GM20000 (cell line): ENCODE results near the gene PADI6.
"Not testable (repeated sequence)": the region's sequence is repeated elsewhere in the genome, so short reads cannot be mapped to it uniquely, and the experiment has no call there.

ENCODE experiments used
- DNase-seq: peaks from one replicate; pipeline ENCODE4 v3.0.0; 2012; ENCODE audit warnings: low spot score
- CTCF ChIP-seq: IDR thresholded peaks from 2 replicates; pipeline ENCODE4 v1.5.1; 2012; ENCODE audit warnings: mild to moderate bottlenecking, control low read depth; ENCODE audit errors: extremely low read depth, missing control alignments

The PADI6 gene

GRCh38 chr1:17405898-17406759 is 34.1 kb downstream of the PADI6 start:
- TF ChIP-seq CTCF, result peak; percentile 60
- peak; percentile 69 for DNase-seq

- not testable (repeated sequence) for DNase-seq
Measured at GRCh38 chr1:17406760-17407475, 34.9 kb downstream of the PADI6 start.

GRCh38 chr1:17407786-17408514 is 36.0 kb downstream of the PADI6 start:
- not testable (repeated sequence) for DNase-seq

- DNase-seq, result no peak
- TF ChIP-seq CTCF, result no peak
Measured at GRCh38 chr1:17409391-17409811, 37.4 kb downstream of the PADI6 start.

GRCh38 chr1:17412093-17412870 is 40.3 kb downstream of the PADI6 start:
- no peak for DNase-seq
- TF ChIP-seq CTCF, result no peak

GRCh38 chr1:17414022-17414421 is 42.0 kb downstream of the PADI6 start:
- no peak for TF ChIP-seq CTCF
- no peak for DNase-seq

GRCh38 chr1:17416389-17416788 is 44.4 kb downstream of the PADI6 start:
- no peak for DNase-seq

More at GRCh38 chr1:17416389-17416788, 44.4 kb downstream of the PADI6 start:
- no peak for TF ChIP-seq CTCF
